Loucy (cell line): ENCODE measurements around the gene MEPE.

Experiments used
- H2AFZ ChIP-seq: fragments of 200-600 bp; sonication (generic); 2 replicates; pipeline ENCODE4 v1.6.0; 2016; ENCODE audit warnings: antibody characterized with exemption, mild to moderate bottlenecking, low read length, moderate library complexity
- H3F3A ChIP-seq: fragments of 200-600 bp; 2 replicates; pipeline ENCODE4 v1.6.0; 2016; ENCODE audit warnings: antibody characterized with exemption, low read depth, mild to moderate bottlenecking
- H3K27me3 ChIP-seq: fragments of 200-600 bp; sonication (generic); 2 replicates; pipeline ENCODE4 v1.6.1; 2014; ENCODE audit warnings: low read length, mild to moderate bottlenecking; ENCODE audit not compliant: insufficient read depth, poor library complexity, severe bottlenecking
- H3K36me3 ChIP-seq: fragments of 200-600 bp; sonication (generic); 2 replicates; pipeline ENCODE4 v1.6.1; 2016; ENCODE audit warnings: low read length; ENCODE audit not compliant: insufficient read depth
- H3K4me1 ChIP-seq: fragments of 200-600 bp; sonication (generic); 2 replicates; pipeline ENCODE4 v1.5.1; 2014; ENCODE audit warnings: low read length, mild to moderate bottlenecking; ENCODE audit not compliant: insufficient read depth, poor library complexity, severe bottlenecking
- H3K4me2 ChIP-seq: fragments of 200-600 bp; sonication (generic); 2 replicates; pipeline ENCODE4 v1.6.0; 2014; ENCODE audit warnings: antibody characterized with exemption, low read length, low read depth, mild to moderate bottlenecking; ENCODE audit not compliant: poor library complexity, severe bottlenecking
- H3K4me3 ChIP-seq: fragments of 200-600 bp; sonication (generic); 2 replicates; pipeline ENCODE4 v1.5.1; 2014; ENCODE audit warnings: low read length, mild to moderate bottlenecking, mixed read lengths; ENCODE audit not compliant: poor library complexity, severe bottlenecking
- H3K79me2 ChIP-seq: fragments of 200-600 bp; sonication (generic); 2 replicates; pipeline ENCODE4 v1.6.1; 2014; ENCODE audit warnings: low read length; ENCODE audit not compliant: insufficient read depth
- H3K9ac ChIP-seq: fragments of 200-600 bp; sonication (generic); 2 replicates; pipeline ENCODE4 v1.6.0; 2014; ENCODE audit warnings: mild to moderate bottlenecking, low read depth, low read length, moderate library complexity; ENCODE audit not compliant: poor library complexity, severe bottlenecking
- H3K9me2 ChIP-seq: fragments of 200-600 bp; sonication (generic); replicated peaks from 2 replicates; pipeline ENCODE4 v1.6.1; 2016; ENCODE audit warnings: low read depth, low read length, mixed read lengths
- H3K9me3 ChIP-seq: fragments of 200-600 bp; sonication (generic); 2 replicates; pipeline ENCODE4 v1.6.1; 2014; ENCODE audit warnings: mild to moderate bottlenecking, antibody characterized with exemption, low read length, low read depth; ENCODE audit not compliant: insufficient read depth
- H4K20me1 ChIP-seq: fragments of 200-600 bp; sonication (generic); 2 replicates; pipeline ENCODE4 v1.6.0; 2014; ENCODE audit warnings: antibody characterized with exemption, low read length, mild to moderate bottlenecking; ENCODE audit not compliant: insufficient read depth, poor library complexity, severe bottlenecking
- EZH2phosphoT487 ChIP-seq: fragments of 200-600 bp; IDR thresholded peaks from 2 replicates; pipeline ENCODE4 v1.6.1; 2018; ENCODE audit warnings: antibody characterized with exemption, mild to moderate bottlenecking, moderate library complexity, borderline replicate concordance
- TF ChIP-seq, protein P1 (sequence below): fragments of 200-600 bp; sonication (generic); conservative IDR thresholded peaks from 2 replicates; pipeline ENCODE4 v1.5.1; 2014; ENCODE audit warnings: mild to moderate bottlenecking, antibody characterized with exemption, low read length

MEPE gene

DNA sequence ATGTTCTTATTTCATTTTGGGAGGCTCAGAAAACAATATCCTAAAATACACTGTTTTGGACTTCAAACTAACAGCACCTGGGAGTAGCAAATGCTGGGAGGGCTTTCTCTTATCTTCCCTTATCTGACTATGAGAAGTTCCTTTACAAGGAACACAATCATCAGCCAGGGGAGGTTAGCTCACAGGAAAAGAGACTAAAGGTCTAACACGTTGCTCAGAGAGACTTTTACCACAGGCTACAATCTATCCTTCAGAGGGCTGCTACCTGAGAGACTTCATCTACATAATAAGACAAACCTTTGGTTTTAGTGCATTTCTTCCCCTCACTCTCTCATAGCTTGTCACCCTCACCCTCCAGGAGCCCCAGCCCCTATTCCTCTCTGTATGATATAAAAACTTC, 35.8 kb downstream of the MEPE start:
- no peak overlapping the region for H2AFZ ChIP-seq
- H3K4me3 ChIP-seq: no peak overlapping the region
- no peaks in the 10 kb centered on the region for H3K27me3 ChIP-seq
- no peaks in the 10 kb centered on the region for H3K9me2 ChIP-seq
- H3K9ac ChIP-seq: no peak overlapping the region
- no peaks in the 10 kb centered on the region for H3K36me3 ChIP-seq
- TF ChIP-seq, protein P1, sequence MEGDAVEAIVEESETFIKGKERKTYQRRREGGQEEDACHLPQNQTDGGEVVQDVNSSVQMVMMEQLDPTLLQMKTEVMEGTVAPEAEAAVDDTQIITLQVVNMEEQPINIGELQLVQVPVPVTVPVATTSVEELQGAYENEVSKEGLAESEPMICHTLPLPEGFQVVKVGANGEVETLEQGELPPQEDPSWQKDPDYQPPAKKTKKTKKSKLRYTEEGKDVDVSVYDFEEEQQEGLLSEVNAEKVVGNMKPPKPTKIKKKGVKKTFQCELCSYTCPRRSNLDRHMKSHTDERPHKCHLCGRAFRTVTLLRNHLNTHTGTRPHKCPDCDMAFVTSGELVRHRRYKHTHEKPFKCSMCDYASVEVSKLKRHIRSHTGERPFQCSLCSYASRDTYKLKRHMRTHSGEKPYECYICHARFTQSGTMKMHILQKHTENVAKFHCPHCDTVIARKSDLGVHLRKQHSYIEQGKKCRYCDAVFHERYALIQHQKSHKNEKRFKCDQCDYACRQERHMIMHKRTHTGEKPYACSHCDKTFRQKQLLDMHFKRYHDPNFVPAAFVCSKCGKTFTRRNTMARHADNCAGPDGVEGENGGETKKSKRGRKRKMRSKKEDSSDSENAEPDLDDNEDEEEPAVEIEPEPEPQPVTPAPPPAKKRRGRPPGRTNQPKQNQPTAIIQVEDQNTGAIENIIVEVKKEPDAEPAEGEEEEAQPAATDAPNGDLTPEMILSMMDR: no peak
- no peak for TF ChIP-seq EZH2phosphoT487
- no peaks in the 10 kb centered on the region for H3K79me2 ChIP-seq
- H4K20me1 ChIP-seq: no peaks in the 10 kb centered on the region
- no peak overlapping the region for H3K4me2 ChIP-seq
- no peaks in the 10 kb centered on the region for H3K4me1 ChIP-seq
- no peaks in the 10 kb centered on the region for H3K9me3 ChIP-seq
- H3F3A ChIP-seq: no peaks in the 10 kb centered on the region

DNA sequence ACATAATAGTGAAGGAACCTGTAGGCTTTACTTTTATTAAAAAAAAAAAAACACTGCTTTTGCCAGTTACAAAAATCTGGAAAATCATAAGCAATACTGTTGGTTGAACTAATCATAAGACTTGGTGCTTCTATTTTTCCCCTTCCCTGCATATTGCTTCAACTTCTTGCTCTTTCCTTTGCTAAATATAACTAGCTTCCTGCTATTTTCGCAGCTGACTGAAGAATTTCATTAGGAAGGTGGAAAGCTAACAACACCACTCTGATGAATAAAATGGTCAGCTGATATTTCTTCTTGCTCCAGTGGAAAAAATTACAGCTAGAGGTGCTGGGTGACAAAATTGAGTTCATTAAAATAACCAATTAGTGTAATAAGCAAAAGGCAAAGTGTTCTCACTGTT, 39.3 kb downstream of the MEPE start:
- Histone ChIP-seq H3K36me3 (no peaks in the 10 kb centered on the region), H3K9me2 (no peaks in the 10 kb centered on the region), H3K4me2 (no peak overlapping the region), H3K4me3 (no peak overlapping the region), H3K9ac (no peak overlapping the region), H3K79me2 (no peaks in the 10 kb centered on the region), H3F3A (no peaks in the 10 kb centered on the region), H2AFZ (no peak overlapping the region; the same call in 1 of the 2 replicates), H3K4me1 (no peaks in the 10 kb centered on the region), H3K9me3 (no peaks in the 10 kb centered on the region), H4K20me1 (no peaks in the 10 kb centered on the region), H3K27me3 (no peaks in the 10 kb centered on the region)
- TF ChIP-seq EZH2phosphoT487: no peak
- TF ChIP-seq, protein P1: no peak

DNA sequence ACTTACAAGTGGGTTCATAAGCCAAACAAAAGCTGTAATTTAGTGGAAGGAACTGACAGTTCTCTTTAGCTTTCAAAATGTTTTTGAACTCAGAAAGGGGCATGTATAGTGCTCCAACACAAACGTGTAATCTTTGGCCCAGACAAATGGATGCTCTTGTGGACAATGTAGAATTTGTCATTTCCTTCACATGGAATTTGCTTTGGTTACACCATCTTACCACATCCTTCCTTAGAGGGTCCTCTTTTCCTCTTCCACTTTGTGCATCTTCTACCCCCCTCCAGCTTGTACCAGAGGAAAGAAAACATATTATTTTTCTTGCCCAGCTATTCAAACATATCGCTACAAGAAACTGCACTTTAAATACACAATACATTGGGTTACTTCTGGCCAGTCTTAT, 42.4 kb downstream of the MEPE start:
- Histone ChIP-seq H3K9me3 (no peaks in the 10 kb centered on the region), H3K4me2 (no peak overlapping the region), H3K36me3 (no peaks in the 10 kb centered on the region), H3K4me1 (no peaks in the 10 kb centered on the region), H3K79me2 (no peaks in the 10 kb centered on the region), H3F3A (no peaks in the 10 kb centered on the region), H3K4me3 (no peak overlapping the region), H2AFZ (no peak overlapping the region), H3K9ac (no peak overlapping the region), H3K9me2 (no peaks in the 10 kb centered on the region), H4K20me1 (no peaks in the 10 kb centered on the region), H3K27me3 (no peaks in the 10 kb centered on the region)
- TF ChIP-seq, protein P1: no peak
- TF ChIP-seq EZH2phosphoT487: no peak
